T-helper 9 cell (primary cell): ENCODE data around the gene CST3.
"Not testable (repeated sequence)": the region's sequence is repeated elsewhere in the genome, so short reads cannot be mapped to it uniquely, and the experiment has no call there.

Experiments
- DNase-seq: peaks from one replicate; pipeline ENCODE4 v3.0.0-alpha.2; 2020

The CST3 gene

GRCh38 chr20:23625236-23625964 is 12.4 kb downstream of the CST3 start:
- no peak for DNase-seq

DNA sequence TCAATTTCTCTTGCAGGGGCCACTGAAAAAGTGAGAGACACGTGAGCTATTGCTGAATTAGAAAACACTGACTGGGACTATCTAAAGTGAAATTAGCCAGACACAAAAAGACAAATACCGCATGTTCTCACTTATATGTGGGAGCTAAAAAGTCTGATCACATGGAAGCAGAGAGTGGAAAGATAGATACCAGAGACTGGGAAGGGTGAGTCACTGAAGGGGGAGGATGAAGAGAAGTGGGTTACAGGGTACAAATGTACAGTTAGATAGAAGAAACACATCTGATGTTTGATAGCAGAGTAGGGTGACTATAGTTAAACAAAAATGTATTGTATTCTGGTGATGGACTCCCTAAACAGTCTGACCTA is 13.4 kb downstream of the CST3 start:
- no peak for DNase-seq

- DNase-seq, result no peak
Observed at GRCh38 chr20:23623666-23624323, 14.0 kb downstream of the CST3 start.

- DNase-seq, result no peak
Observed at GRCh38 chr20:23622839-23623343, 14.9 kb downstream of the CST3 start.

DNA sequence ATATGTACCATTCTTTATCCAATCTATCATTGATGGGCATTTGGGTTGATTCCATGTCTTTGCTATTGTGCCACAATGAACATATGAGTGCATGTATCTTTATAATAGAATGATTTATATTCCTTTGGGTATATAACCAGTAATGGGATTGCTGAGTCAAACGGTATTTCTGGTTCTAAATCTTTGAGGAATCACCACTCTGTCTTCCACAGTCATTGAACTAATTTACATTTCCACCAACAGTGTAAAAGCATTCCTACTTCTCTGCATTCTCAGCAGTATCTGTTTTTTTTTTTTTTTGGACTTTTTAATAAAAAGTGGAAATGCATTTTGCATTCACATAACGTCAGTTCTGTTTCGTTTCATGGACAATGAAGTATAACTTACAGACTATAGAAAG is 15.4 kb downstream of the CST3 start:
- DNase-seq, result not testable (repeated sequence)

DNA sequence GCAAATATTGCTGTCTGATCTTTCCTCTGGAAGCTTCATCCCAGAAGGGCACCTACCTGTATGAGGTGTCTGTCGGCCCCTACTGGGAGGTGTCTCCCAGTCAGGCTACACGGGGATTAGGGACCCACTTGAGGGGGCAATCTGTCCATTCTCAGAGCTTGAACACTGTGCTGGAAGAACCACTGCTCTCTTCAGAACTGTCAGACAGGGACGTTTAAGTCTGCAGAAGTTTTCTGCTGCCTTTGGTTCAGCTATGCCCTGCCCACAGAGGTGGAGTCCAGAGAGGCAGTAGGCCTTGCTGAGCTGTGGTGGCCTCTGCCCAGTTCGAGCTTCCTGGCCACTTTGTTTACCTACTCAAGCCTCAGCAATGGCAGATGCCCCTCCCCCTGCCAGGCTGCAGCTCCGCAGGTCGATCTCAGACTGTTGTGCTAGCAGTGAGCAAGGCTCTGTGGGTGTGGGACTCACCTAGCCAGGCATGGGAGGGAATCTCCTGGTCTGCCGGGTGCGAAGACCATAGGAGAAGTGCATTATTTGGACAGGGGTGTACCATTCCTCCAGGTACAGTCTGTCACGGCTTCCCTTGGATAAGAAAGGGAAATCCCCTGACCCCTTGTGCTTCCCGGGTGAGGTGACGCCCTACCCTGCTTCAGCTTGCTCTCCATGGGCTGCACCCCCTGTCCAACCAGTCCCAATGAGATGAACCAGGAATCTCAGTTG is 16.9 kb downstream of the CST3 start:
- DNase-seq, result not testable (repeated sequence)

- DNase-seq, result no peak
Observed at GRCh38 chr20:23614163-23614562, 23.6 kb downstream of the CST3 start.

DNA sequence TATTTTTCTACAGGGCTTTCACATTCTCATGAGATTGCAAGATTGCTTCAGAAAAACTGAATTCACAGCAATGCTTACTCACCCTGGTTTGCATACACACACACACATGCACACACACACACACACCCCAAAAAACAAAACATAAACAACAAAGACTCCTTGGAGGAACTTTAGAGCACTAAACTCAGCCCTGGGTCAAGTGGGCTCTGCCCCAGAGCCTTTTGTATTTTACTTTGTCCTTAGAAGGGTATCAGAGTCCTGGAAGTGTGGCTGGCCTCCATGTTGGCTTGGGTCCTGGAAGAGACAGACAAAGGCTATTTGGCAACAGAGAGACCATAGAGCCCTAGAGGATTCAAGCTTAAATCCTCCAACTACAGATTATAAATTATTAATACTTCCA is 24.1 kb downstream of the CST3 start:
- DNase-seq, result no peak

- no peak for DNase-seq
Observed at GRCh38 chr20:23612396-23612795, 25.4 kb downstream of the CST3 start.

DNA sequence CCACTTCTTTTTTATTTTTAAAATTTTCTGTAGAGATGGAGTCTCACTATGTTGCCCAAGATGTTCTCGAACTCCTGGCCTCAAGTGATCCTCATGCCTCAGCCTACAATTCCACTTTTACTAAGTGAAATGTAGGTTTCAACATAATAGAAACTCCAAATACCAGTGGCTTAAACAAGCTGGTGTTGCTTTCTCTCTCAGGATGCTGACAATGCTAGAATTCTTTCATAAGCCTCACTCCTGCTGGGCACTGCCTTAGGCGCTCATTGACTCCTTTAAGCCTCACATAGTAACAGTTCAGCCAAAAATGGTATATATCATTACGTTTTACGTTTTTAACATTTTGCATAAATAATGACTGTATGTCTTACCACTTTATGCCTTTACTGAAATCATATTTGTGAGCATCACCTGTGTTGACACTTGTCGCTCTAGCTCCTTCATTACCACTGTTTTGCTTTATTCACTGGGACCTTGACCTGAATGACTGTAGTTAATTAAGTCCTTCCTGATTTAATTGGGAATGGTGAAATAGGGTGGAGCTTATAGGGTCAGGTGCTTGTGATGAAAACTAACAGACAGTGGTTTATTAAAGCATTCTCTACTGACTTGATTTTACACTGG is 28.2 kb downstream of the CST3 start:
- DNase-seq, result no peak

- DNase-seq, result no peak
Observed at GRCh38 chr20:23608251-23608846, 29.4 kb downstream of the CST3 start.

GRCh38 chr20:23607497-23608245 is 30.1 kb downstream of the CST3 start:
- DNase-seq, result no peak

DNA sequence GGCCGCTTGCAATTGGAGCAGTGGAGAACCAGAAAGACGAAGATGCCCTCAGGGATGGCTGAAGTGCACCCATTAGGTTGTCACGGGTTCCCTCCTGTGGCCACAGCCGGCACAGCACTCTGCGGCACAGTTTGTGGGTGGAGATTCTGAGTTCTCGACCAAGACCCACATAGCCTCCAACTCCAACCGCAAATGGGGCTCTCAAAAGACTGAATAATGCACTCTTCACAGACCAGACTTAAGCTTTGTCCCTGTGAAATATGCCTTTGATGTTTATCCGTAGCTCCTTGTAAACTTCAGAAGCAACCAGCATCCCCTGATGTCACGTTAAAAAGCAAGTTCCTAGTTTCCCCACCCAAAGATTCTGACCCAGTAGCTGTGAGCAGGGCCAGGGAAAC is 31.1 kb downstream of the CST3 start:
- peak; percentile 35 for DNase-seq

GRCh38 chr20:23605867-23606651 is 31.7 kb downstream of the CST3 start, which contains the start of gene CST9:
TSS of gene CST9 (minus strand) at chr20:23605917. CDS start at chr20:23605864, 53 bp downstream.
- no peak for DNase-seq

DNA sequence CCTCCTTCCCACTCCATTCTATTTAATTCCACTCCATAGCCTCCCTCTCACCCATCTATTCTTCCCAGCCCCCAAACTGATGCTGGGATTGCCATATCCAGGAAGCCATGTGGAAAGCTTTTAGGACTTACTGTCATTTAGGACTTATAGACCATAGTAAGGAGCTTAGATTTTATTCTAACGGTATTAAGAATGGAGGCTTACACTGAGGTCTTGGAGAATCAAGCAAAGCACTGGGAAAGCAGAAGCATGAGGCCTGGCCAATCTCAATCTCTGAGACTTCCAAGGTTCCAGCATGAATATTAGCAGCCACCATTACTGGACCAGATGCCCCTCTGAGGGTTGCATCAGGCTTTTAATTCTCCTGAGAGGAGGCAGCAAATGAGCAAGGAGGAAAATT is 33.4 kb downstream of the CST3 start:
- DNase-seq, result no peak

- no peak for DNase-seq
Observed at GRCh38 chr20:23603321-23603720, 34.4 kb downstream of the CST3 start.

GRCh38 chr20:23602699-23603098 is 35.1 kb downstream of the CST3 start:
- no peak for DNase-seq

- DNase-seq, result no peak
Observed at GRCh38 chr20:23602241-23602640, 35.5 kb downstream of the CST3 start.

- no peak for DNase-seq
Observed at GRCh38 chr20:23601715-23602114, 36.0 kb downstream of the CST3 start.

- DNase-seq, result no peak
Observed at GRCh38 chr20:23598481-23598880, 39.3 kb downstream of the CST3 start.

GRCh38 chr20:23596579-23597250 is 41.0 kb downstream of the CST3 start:
- no peak for DNase-seq
